DND-41 (cell line): ENCODE data around the gene ZBTB32.

Experiments
- EZH2 ChIP-seq: IDR thresholded peaks from 3 replicates; pipeline ENCODE4 v1.6.1; 2012; ENCODE audit warnings: borderline replicate concordance, low read depth, mild to moderate bottlenecking, moderate library complexity, low read length, inconsistent platforms; ENCODE audit not compliant: severe bottlenecking
- TF ChIP-seq, protein P1 (sequence below): IDR thresholded peaks from 2 replicates; pipeline ENCODE4 v1.5.1; 2012; ENCODE audit warnings: borderline replicate concordance, low read length, moderate library complexity, mild to moderate bottlenecking; ENCODE audit not compliant: poor library complexity, severe bottlenecking; ENCODE audit errors: extremely low read depth

DNA sequence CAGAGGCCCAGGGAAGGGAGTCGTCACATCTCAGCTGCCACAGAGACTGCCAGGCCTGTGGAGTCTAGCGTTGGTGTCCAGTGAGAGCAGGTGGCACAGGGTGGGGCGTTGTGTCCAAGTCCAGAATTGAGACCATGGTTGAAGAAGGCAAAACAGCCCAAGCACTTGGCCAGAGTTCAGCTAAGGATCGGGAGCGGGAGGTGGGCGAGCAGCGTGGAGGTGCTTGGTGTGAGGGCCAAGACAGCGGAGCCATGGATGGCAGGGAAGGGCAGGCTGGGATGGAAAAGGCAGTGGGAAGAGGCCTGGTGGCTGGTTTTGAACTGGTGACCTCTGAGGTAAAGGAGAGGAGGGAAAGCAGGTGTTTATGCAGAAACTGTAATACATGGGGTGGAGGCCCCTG is 29.9 kb downstream of the ZBTB32 start:
- no peak for TF ChIP-seq EZH2
- TF ChIP-seq, protein P1, sequence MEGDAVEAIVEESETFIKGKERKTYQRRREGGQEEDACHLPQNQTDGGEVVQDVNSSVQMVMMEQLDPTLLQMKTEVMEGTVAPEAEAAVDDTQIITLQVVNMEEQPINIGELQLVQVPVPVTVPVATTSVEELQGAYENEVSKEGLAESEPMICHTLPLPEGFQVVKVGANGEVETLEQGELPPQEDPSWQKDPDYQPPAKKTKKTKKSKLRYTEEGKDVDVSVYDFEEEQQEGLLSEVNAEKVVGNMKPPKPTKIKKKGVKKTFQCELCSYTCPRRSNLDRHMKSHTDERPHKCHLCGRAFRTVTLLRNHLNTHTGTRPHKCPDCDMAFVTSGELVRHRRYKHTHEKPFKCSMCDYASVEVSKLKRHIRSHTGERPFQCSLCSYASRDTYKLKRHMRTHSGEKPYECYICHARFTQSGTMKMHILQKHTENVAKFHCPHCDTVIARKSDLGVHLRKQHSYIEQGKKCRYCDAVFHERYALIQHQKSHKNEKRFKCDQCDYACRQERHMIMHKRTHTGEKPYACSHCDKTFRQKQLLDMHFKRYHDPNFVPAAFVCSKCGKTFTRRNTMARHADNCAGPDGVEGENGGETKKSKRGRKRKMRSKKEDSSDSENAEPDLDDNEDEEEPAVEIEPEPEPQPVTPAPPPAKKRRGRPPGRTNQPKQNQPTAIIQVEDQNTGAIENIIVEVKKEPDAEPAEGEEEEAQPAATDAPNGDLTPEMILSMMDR = no peak
